CD4-positive, CD25-positive, alpha-beta regulatory T cell (primary cell): ENCODE measurements around the gene PRKAR1B. TPM values are rescaled to one million over a fixed set of nuclear protein-coding genes. Genes with fewer than 3 reads are reported as not detected.
"Not testable (repeated sequence)": the region's sequence is repeated elsewhere in the genome, so short reads cannot be mapped to it uniquely, and the experiment has no call there.

Source experiments
- ATAC-seq, 2 donors: fragments of 150-1000 bp; cut with Tn5 transposase; one replicate each; pipeline ENCODE4 v1.10.0; 2021; ENCODE audit warnings: low read depth in 2 of 2, moderate number of reproducible peaks in 2 of 2, moderate library complexity in 1 of 2
- DNase-seq, 3 donors: peaks; one replicate each; pipeline versions ENCODE4 v3.0.0 to v3.0.0-alpha.2; 2012 to 2022; ENCODE audit warnings: mixed read lengths in 1 of 3
- H3K27ac ChIP-seq: one replicate; pipeline ENCODE4 v1.7.0; 2013; ENCODE audit warnings: mild to moderate bottlenecking, low read length; ENCODE audit not compliant: insufficient read depth, poor library complexity, severe bottlenecking
- H3K27me3 ChIP-seq: one replicate; pipeline ENCODE4 v1.7.0; 2013; ENCODE audit warnings: low read length; ENCODE audit not compliant: control insufficient read depth, insufficient read depth
- H3K36me3 ChIP-seq: one replicate; pipeline ENCODE4 v1.7.0; 2013; ENCODE audit warnings: mild to moderate bottlenecking, low read length, moderate library complexity; ENCODE audit not compliant: control insufficient read depth, insufficient read depth
- H3K4me1 ChIP-seq: 2 replicates; pipeline ENCODE4 v1.7.0; 2013; ENCODE audit warnings: mild to moderate bottlenecking, low read length; ENCODE audit not compliant: insufficient read depth, control insufficient read depth, poor library complexity, severe bottlenecking
- H3K4me3 ChIP-seq: one replicate; pipeline ENCODE4 v1.7.0; 2013; ENCODE audit warnings: low read depth, mild to moderate bottlenecking, low read length, moderate library complexity
- H3K9me3 ChIP-seq, 2 experiments: 1 replicate in 1 of 2; 2 replicates in 1 of 2; pipeline ENCODE4 v1.7.0; 2013; ENCODE audit warnings: low read length in 2 of 2, mild to moderate bottlenecking in 1 of 2, moderate library complexity in 1 of 2; ENCODE audit not compliant: control insufficient read depth in 2 of 2
- H3K27ac Mint-ChIP-seq, 3 donors: one replicate each; pipeline ENCODE4 v1.8.0; 2020 to 2022; ENCODE audit warnings: mild to moderate bottlenecking in 3 of 3, mixed read lengths in 3 of 3, moderate library complexity in 2 of 3
- H3K27me3 Mint-ChIP-seq: one replicate; pipeline ENCODE4 v1.8.0; 2022; ENCODE audit warnings: mild to moderate bottlenecking, mixed read lengths
- H3K36me3 Mint-ChIP-seq: one replicate; pipeline ENCODE4 v1.8.0; 2020; ENCODE audit warnings: mixed read lengths
- H3K4me1 Mint-ChIP-seq, 4 donors: one replicate each; pipeline ENCODE4 v1.8.0; 2020 to 2022; ENCODE audit warnings: mixed read lengths in 4 of 4, mild to moderate bottlenecking in 1 of 4
- H3K4me3 Mint-ChIP-seq, 4 donors: one replicate each; pipeline ENCODE4 v1.8.0; 2020 to 2022; ENCODE audit warnings: mild to moderate bottlenecking in 4 of 4, mixed read lengths in 4 of 4, moderate library complexity in 3 of 4
- H3K9me3 Mint-ChIP-seq, 7 donors: one replicate each; pipeline ENCODE4 v1.8.0; 2020 to 2022; ENCODE audit warnings: mixed read lengths in 7 of 7, mild to moderate bottlenecking in 3 of 7, moderate library complexity in 2 of 7
- polyA plus RNA-seq, 4 donors: library from polyadenylated mRNA; unstranded; fragments of 300-500 nt; fragmentation: Illumina TruSeq; gene quantifications; one replicate each; pipeline ENCODE4 v1.2.3, GENCODE V29; 2021
- total RNA-seq: library from RNA; stranded (reverse); gene quantifications from one replicate; pipeline ENCODE4 v1.2.3, GENCODE V29; 2022

The PRKAR1B gene
- total and polyA plus RNA-seq, 5 donors from 2014 or later: 4.9 to 12.5 (median 6.8) TPM

- H3K27me3 ChIP-seq: no peaks in the 10 kb centered on the region
- Mint-ChIP-seq H3K4me3 (no peak overlapping the region), H3K27ac (peak overlapping the region in 2 of 3 donors; percentile 60 to 74), H3K4me1 (peaks cover 4 to 22% (median 7%) of the 10 kb centered on the region in 4 donors), H3K27me3 (no peaks in the 10 kb centered on the region), H3K9me3 (peaks cover 0 to 1% (median 0%) of the 10 kb centered on the region in 7 donors), H3K36me3 (peaks cover 4% of the 10 kb centered on the region)
- H3K9me3 ChIP-seq: no peaks in the 10 kb centered on the region
- ATAC-seq: peak; percentile 65 to 79
- no peak overlapping the region for H3K27ac ChIP-seq
- DNase-seq: peak; percentile 22 to 55 (median 44)
- H3K4me3 ChIP-seq: no peak overlapping the region
- no peaks in the 10 kb centered on the region for H3K36me3 ChIP-seq
- peaks cover 3% of the 10 kb centered on the region for H3K4me1 ChIP-seq
Observed at GRCh38 chr7:636396-636795, 90.7 kb downstream of the PRKAR1B start.

DNA sequence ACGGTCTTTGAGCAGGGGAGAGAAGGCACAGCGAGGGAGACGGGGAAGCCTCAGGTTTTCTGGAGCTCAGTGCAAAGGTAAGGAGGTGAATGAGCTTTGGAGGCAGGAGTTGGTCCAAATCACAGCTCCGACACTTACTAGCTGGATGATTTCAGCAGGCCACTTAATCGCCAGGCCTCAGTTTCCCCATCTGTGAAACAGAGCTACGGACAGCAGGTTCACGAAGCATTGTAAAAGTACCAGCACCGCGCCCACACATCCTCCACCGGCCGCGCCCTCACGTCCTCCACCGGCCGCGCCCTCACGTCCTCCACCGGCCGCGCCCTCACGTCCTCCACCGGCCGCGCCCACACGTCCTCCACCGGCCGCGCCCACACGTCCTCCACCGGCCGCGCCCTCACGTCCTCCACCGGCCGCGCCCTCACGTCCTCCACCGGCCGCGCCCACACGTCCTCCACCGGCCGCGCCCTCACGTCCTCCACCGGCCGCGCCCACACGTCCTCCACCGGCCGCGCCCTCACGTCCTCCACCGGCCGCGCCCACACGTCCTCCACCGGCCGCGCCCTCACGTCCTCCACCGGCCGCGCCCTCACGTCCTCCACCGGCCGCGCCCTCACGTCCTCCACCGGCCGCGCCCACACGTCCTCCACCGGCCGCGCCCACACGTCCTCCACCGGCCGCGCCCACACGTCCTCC, 91.2 kb downstream of the PRKAR1B start:
- H3K4me1 ChIP-seq, H3K27ac ChIP-seq, DNase-seq, H3K4me3 Mint-ChIP-seq, H3K36me3 ChIP-seq, H3K27me3 ChIP-seq, H3K9me3 ChIP-seq, H3K27me3 Mint-ChIP-seq, H3K9me3 Mint-ChIP-seq, ATAC-seq, H3K4me3 ChIP-seq, H3K36me3 Mint-ChIP-seq: not testable (repeated sequence)
- peak overlapping the region in 1 of 3 donors; percentile 60 for H3K27ac Mint-ChIP-seq
- H3K4me1 Mint-ChIP-seq: peaks cover 0 to 17% (median 6%) of the 10 kb centered on the region in 4 donors

DNA sequence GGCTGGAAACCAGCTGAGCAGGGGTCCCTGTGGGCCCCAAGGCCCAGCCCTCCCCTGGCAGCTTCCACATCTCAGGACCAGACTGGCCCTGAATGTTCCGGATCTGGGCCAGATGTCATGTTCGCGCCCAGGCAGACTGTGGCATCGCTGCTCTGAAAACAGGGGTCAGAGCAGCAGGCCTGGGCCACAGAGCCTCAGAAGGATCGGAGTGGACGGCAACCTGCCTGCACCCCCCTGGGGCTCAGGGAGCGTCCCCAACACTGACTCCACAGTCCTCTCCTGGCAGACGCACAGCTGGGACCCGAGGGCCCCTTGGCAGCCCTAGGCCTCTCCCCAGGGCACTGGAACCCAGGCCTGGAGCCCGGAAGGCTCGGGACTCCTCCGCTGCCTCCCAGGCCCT, 91.9 kb downstream of the PRKAR1B start:
- Mint-ChIP-seq H3K27me3 (no peaks in the 10 kb centered on the region), H3K36me3 (peaks cover 4% of the 10 kb centered on the region), H3K27ac (no peak overlapping the region), H3K9me3 (peaks cover 0 to 1% (median 0%) of the 10 kb centered on the region in 7 donors), H3K4me1 (peaks cover 0 to 11% (median 4%) of the 10 kb centered on the region in 4 donors), H3K4me3 (no peak overlapping the region)
- H3K27me3 ChIP-seq: no peaks in the 10 kb centered on the region
- H3K9me3 ChIP-seq: no peaks in the 10 kb centered on the region
- no peaks in the 10 kb centered on the region for H3K36me3 ChIP-seq
- no peak overlapping the region for H3K27ac ChIP-seq
- ATAC-seq (no peak), DNase-seq (no peak)
- peaks cover 1% of the 10 kb centered on the region for H3K4me1 ChIP-seq
- H3K4me3 ChIP-seq: no peak overlapping the region

- Mint-ChIP-seq H3K4me3 (no peak overlapping the region), H3K4me1 (peaks cover 0 to 6% (median 0%) of the 10 kb centered on the region in 4 donors), H3K36me3 (peaks cover 4% of the 10 kb centered on the region), H3K27me3 (no peaks in the 10 kb centered on the region), H3K9me3 (peaks cover 0 to 1% (median 0%) of the 10 kb centered on the region in 7 donors), H3K27ac (peak overlapping the region in 2 of 3 donors; percentile 2 to 33)
- Histone ChIP-seq H3K9me3 (no peaks in the 10 kb centered on the region), H3K27me3 (no peaks in the 10 kb centered on the region), H3K27ac (no peak overlapping the region), H3K4me1 (no peaks in the 10 kb centered on the region), H3K4me3 (no peak overlapping the region), H3K36me3 (no peaks in the 10 kb centered on the region)
- DNase-seq (no peak), ATAC-seq (no peak)
Observed at GRCh38 chr7:633381-634018, 93.6 kb downstream of the PRKAR1B start.

DNA sequence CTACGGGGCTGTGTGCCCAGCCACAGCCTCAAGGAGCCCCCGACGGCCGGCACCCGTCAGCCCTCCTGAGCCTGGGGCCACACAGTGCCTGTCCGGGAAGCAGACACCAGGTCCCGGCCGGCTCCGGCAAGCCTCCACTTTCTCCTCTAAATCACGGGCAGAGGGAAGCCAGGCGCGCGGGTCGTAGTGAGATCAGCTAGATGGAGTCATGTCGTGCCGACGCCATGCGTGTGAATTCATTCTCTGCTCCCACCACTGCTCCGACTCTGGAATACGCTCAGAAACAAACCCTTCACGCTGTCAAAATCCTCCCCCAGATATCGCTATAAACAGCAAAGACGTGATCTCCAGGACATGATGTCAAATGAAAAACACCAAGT, 94.3 kb downstream of the PRKAR1B start:
- H3K9me3 ChIP-seq: no peaks in the 10 kb centered on the region
- H3K4me1 ChIP-seq: no peaks in the 10 kb centered on the region
- H3K36me3 ChIP-seq: no peaks in the 10 kb centered on the region
- DNase-seq (no peak), ATAC-seq (no peak)
- Mint-ChIP-seq H3K4me1 (peaks cover 0 to 8% (median 0%) of the 10 kb centered on the region in 4 donors), H3K27ac (peak overlapping the region in 2 of 3 donors; percentile 2 to 33), H3K36me3 (peaks cover 4% of the 10 kb centered on the region), H3K9me3 (peaks cover 0 to 1% (median 0%) of the 10 kb centered on the region in 7 donors), H3K4me3 (no peak overlapping the region), H3K27me3 (no peaks in the 10 kb centered on the region)
- no peaks in the 10 kb centered on the region for H3K27me3 ChIP-seq
- H3K27ac ChIP-seq: no peak overlapping the region
- H3K4me3 ChIP-seq: no peak overlapping the region

DNA sequence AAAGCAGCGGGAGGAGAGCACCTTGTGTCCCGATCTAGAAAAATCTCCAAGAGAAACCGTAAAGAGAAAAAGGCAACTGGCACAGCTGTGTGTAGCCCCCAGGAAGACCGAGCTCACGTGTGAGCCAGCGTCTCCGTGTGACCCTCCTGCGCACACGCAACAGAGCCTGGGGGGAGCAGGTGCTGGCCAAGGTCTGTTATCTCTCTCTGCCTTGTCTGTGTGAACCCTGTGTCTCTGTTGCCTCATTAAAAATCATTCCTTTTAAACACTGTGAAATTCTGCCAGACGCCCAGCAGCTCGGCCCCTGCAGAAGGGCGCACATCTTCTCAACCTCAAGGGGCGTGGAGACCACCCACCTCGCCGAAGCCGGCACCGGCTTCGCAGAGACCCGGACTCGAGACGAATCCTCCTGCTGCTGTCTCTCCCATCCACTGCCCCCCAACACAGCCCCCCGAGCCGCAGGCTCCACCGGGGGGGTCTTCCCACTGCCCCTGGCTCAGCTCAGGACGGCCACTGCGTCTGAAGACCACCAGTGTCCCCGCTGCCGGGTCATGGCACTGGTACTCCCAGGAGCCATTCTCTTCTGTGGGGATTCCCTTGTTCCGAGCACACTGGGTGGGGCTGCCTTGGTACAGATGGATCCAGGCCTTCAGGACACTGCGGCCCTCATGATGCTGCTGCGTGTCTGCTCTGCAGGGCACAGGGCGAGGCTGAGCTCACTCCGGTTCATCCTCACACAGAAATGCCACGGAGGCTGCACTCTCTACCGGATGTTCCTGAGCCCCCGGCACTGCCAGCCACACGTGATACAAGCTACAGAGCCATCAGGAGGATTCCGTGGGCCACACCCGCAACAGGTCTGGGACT, 94.9 kb downstream of the PRKAR1B start:
- H3K4me1 Mint-ChIP-seq: peaks cover 0 to 8% (median 0%) of the 10 kb centered on the region in 4 donors
- peaks cover 0 to 1% (median 0%) of the 10 kb centered on the region in 7 donors for H3K9me3 Mint-ChIP-seq
- Histone ChIP-seq H3K27ac (no peak overlapping the region), H3K4me3 (no peak overlapping the region), H3K27me3 (no peaks in the 10 kb centered on the region), H3K4me1 (no peaks in the 10 kb centered on the region), H3K9me3 (no peaks in the 10 kb centered on the region), H3K36me3 (no peaks in the 10 kb centered on the region)
- peaks cover 4% of the 10 kb centered on the region for H3K36me3 Mint-ChIP-seq
- ATAC-seq: no peak
- H3K4me3 Mint-ChIP-seq: no peak overlapping the region
- DNase-seq: no peak
- H3K27ac Mint-ChIP-seq: no peak overlapping the region
- H3K27me3 Mint-ChIP-seq: no peaks in the 10 kb centered on the region

- Mint-ChIP-seq H3K27ac (no peak overlapping the region), H3K27me3 (no peaks in the 10 kb centered on the region), H3K4me1 (peaks cover 0 to 6% (median 0%) of the 10 kb centered on the region in 4 donors), H3K36me3 (peaks cover 4% of the 10 kb centered on the region), H3K9me3 (peaks cover 0 to 1% (median 0%) of the 10 kb centered on the region in 7 donors), H3K4me3 (no peak overlapping the region)
- H3K36me3 ChIP-seq: no peaks in the 10 kb centered on the region
- H3K27me3 ChIP-seq: no peaks in the 10 kb centered on the region
- H3K4me3 ChIP-seq: no peak overlapping the region
- DNase-seq (no peak), ATAC-seq (no peak)
- H3K9me3 ChIP-seq: no peaks in the 10 kb centered on the region
- H3K4me1 ChIP-seq: no peaks in the 10 kb centered on the region
- no peak overlapping the region for H3K27ac ChIP-seq
Observed at GRCh38 chr7:631291-631711, 95.8 kb downstream of the PRKAR1B start.
